Hepatic stellate cell (primary cell): ENCODE data around the gene PKP1.

ENCODE experiments used
- DNase-seq: peaks from one replicate; pipeline ENCODE4 v3.0.0; 2011; ENCODE audit warnings: low spot score

The PKP1 gene

GRCh38 chr1:201354151-201354900 lies 71.0 kb downstream of the PKP1 start:
- no peak for DNase-seq

GRCh38 chr1:201354901-201355295 lies 71.6 kb downstream of the PKP1 start:
- no peak for DNase-seq

GRCh38 chr1:201355471-201355870 lies 72.2 kb downstream of the PKP1 start:
- no peak for DNase-seq

GRCh38 chr1:201356236-201356635 lies 72.9 kb downstream of the PKP1 start:
- DNase-seq, result no peak

GRCh38 chr1:201356701-201357100 lies 73.4 kb downstream of the PKP1 start:
- DNase-seq, result no peak

GRCh38 chr1:201357211-201357610 lies 73.9 kb downstream of the PKP1 start:
- no peak for DNase-seq

- DNase-seq, result no peak
Measured at GRCh38 chr1:201357636-201358348, 74.5 kb downstream of the PKP1 start.

- no peak for DNase-seq
Measured at GRCh38 chr1:201358596-201358995, 75.3 kb downstream of the PKP1 start.

- no peak for DNase-seq
Measured at GRCh38 chr1:201359031-201359872, 75.9 kb downstream of the PKP1 start.

GRCh38 chr1:201359873-201360210 lies 76.5 kb downstream of the PKP1 start:
- no peak for DNase-seq

- no peak for DNase-seq
Measured at GRCh38 chr1:201360486-201360885, 77.2 kb downstream of the PKP1 start.

- no peak for DNase-seq
Measured at GRCh38 chr1:201360901-201361651, 77.8 kb downstream of the PKP1 start.

GRCh38 chr1:201361652-201362504 lies 78.6 kb downstream of the PKP1 start:
- DNase-seq, result peak; percentile 89

GRCh38 chr1:201362906-201363305 lies 79.6 kb downstream of the PKP1 start:
- DNase-seq, result no peak

- DNase-seq, result no peak
Measured at GRCh38 chr1:201363467-201363866, 80.2 kb downstream of the PKP1 start.

- DNase-seq, result no peak
Measured at GRCh38 chr1:201364808-201365105, 81.5 kb downstream of the PKP1 start.

GRCh38 chr1:201365251-201365650 lies 81.9 kb downstream of the PKP1 start:
- no peak for DNase-seq

GRCh38 chr1:201366696-201367095 lies 83.4 kb downstream of the PKP1 start:
- DNase-seq, result no peak

- DNase-seq, result no peak
Measured at GRCh38 chr1:201369209-201369608, 85.9 kb downstream of the PKP1 start.

GRCh38 chr1:201370500-201370899 lies 87.2 kb downstream of the PKP1 start:
- no peak for DNase-seq

GRCh38 chr1:201371276-201371675 lies 88.0 kb downstream of the PKP1 start:
- DNase-seq, result no peak
